Hindlimb muscle (tissue), 1 donor: ENCODE measurements around the gene POLR1C. TPM values are rescaled to one million over a fixed set of nuclear protein-coding genes. Genes with fewer than 3 reads are reported as not detected.

Experiments
- polyA plus RNA-seq: library from polyadenylated mRNA; unstranded; fragments of 120-200 nt; gene quantifications from one replicate; pipeline ENCODE4 v1.2.1, GENCODE V29; 2013; ENCODE audit not compliant: insufficient read length

POLR1C gene
- polyA plus RNA-seq, 1 donor, result 14.6 TPM

Other genes starting within 250 kb of the POLR1C start
- gene SLC22A7, start 218.8 kb upstream of the POLR1C start, polyA plus RNA-seq, result not detected
- 2.1 TPM for gene CRIP3, start 208.3 kb upstream of the POLR1C start, polyA plus RNA-seq
- 15.0 TPM for gene ZNF318, start 147.4 kb upstream of the POLR1C start, polyA plus RNA-seq
- gene ABCC10, start 89.5 kb upstream of the POLR1C start, polyA plus RNA-seq, result 23.4 TPM
- gene DLK2, start 61.5 kb upstream of the POLR1C start, polyA plus RNA-seq, result 1.9 TPM
- gene TJAP1, start 39.5 kb upstream of the POLR1C start, polyA plus RNA-seq, result 32.4 TPM
- not detected for gene LRRC73, start 6.7 kb upstream of the POLR1C start, polyA plus RNA-seq
- gene YIPF3, start 163 bp upstream of the POLR1C start, polyA plus RNA-seq, result 87.5 TPM
- gene XPO5, start 58.9 kb downstream of the POLR1C start, polyA plus RNA-seq, result 30.2 TPM
- 9.0 TPM for gene POLH, start 59.1 kb downstream of the POLR1C start, polyA plus RNA-seq
- gene GTPBP2, start 112.2 kb downstream of the POLR1C start, polyA plus RNA-seq, result 38.8 TPM
- 17.2 TPM for gene MAD2L1BP, start 118.8 kb downstream of the POLR1C start, polyA plus RNA-seq
- gene RSPH9, start 127.9 kb downstream of the POLR1C start, polyA plus RNA-seq, result 0.79 TPM
- 31.9 TPM for gene MRPS18A, start 170.7 kb downstream of the POLR1C start, polyA plus RNA-seq